ENCODE measurements around the gene ALDOA. TPM values are rescaled to one million over a fixed set of nuclear protein-coding genes. Genes with fewer than 3 reads are reported as not detected.

ALDOA gene
- total and polyA plus RNA-seq, 9 of the 15 experiments (the other 6 are each of a cell fraction or from before 2014, with no cell fraction given) = 311 to 2,224 (median 1,293) TPM

GRCh38 chr16:30065943-30066760 is 592 bp downstream of the ALDOA start (continued):
- TF ChIP-seq AFF4 (CRISPR knock-in tag; IDR thresholded peaks at IDR 0.05) (peak; percentile 74; the same call in 1 of the 2 replicates), KDM4B (IDR thresholded peaks at IDR 0.05; ENCODE audit: borderline replicate concordance in 2 of 2, low read depth in 1 of 2) (no peak), RAD51 (IDR thresholded peaks at IDR 0.05; ENCODE audit: borderline replicate concordance, low read depth) (no peak), RBFOX2 (IDR thresholded peaks at IDR 0.05; ENCODE audit: low read depth, low read length) (peak; percentile 87), HBP1 (CRISPR knock-in tag; IDR thresholded peaks at IDR 0.05) (no peak), PCBP1 (IDR thresholded peaks at IDR 0.05; ENCODE audit: low read depth, low read length, poor library complexity, severe bottlenecking) (no peak), ZBTB2 (IDR thresholded peaks at IDR 0.05) (0 out of 2 replicates have a peak, but pooled peaks have one; percentile 49), ZBTB7A (IDR thresholded peaks at IDR 0.05; ENCODE audit: borderline replicate concordance, control insufficient read depth, low read depth, low read length) (peak; percentile 80), NCOR1 (IDR thresholded peaks at IDR 0.05) (peak; percentile 34; the same call in 1 of the 2 replicates), THAP7 (CRISPR knock-in tag; IDR thresholded peaks at IDR 0.05) (0 out of 2 replicates have a peak, but pooled peaks have one; percentile 66), PHTF2 (CRISPR knock-in tag; IDR thresholded peaks at IDR 0.05) (no peak), RREB1 (CRISPR knock-in tag; IDR thresholded peaks at IDR 0.05) (0 out of 2 replicates have a peak, but pooled peaks have one; percentile 62)

Measured in K562 (cell line).